Activated CD4-positive, alpha-beta T cell treated with anti-CD3 and anti-CD28 coated beads, Interleukin-2, amount 10 ng/mL, durations not matched to agents 7 days and 5 days (primary cell): Measurements from ENCODE around the gene CDCA7L. TPM values are rescaled to one million over a fixed set of nuclear protein-coding genes. Genes with fewer than 3 reads are reported as not detected.

Experiments
- CTCF ChIA-PET: fragments of 350-600 bp; sonication (Branson Sonifier 250); formaldehyde crosslinking; loops from one replicate; lab custom pipeline; 2021; ENCODE audit warnings: antibody characterized with exemption; lab: Charles Lee
- POLR2A ChIA-PET: fragments of 350-600 bp; sonication (Branson Sonifier 250); formaldehyde crosslinking; loops from one replicate; lab custom pipeline; 2021; ENCODE audit warnings: antibody characterized with exemption; lab: Charles Lee
- DNase-seq: peaks from one replicate; pipeline ENCODE4 v3.0.0-alpha.2; 2020
- H3K27ac Mint-ChIP-seq: one replicate; pipeline ENCODE4 v1.8.0; 2021; ENCODE audit warnings: mild to moderate bottlenecking, moderate library complexity, mixed read lengths
- H3K27me3 Mint-ChIP-seq: one replicate; pipeline ENCODE4 v1.8.0; 2021; ENCODE audit warnings: mixed read lengths
- H3K36me3 Mint-ChIP-seq: one replicate; pipeline ENCODE4 v1.8.0; 2021; ENCODE audit warnings: low read depth, mixed read lengths
- H3K4me1 Mint-ChIP-seq: one replicate; pipeline ENCODE4 v1.8.0; 2021; ENCODE audit warnings: mixed read lengths
- H3K4me3 Mint-ChIP-seq: one replicate; pipeline ENCODE4 v1.8.0; 2021; ENCODE audit warnings: mild to moderate bottlenecking, moderate library complexity, mixed read lengths
- H3K9me3 Mint-ChIP-seq: one replicate; pipeline ENCODE4 v1.8.0; 2021; ENCODE audit warnings: mixed read lengths
- total RNA-seq, 2 experiments: library from RNA; stranded (reverse); gene quantifications; one replicate each; pipeline ENCODE4 v1.2.3, GENCODE V29; 2021

CDCA7L gene
- total RNA-seq, result 10 to 100 TPM; 61.8 to 69.2 TPM

GRCh38 chr7:21945454-21946221 is at the start of gene CDCA7L:
Gene CDCA7L (minus strand): TSS chr7:21945899. CDS start chr7:21945804, 95 bp downstream.
- Mint-ChIP-seq H3K27ac (peak within 1 kb of the TSS; percentile 90), H3K27me3 (peaks cover 13% of the 10 kb centered on the region), H3K36me3 (peaks cover 22% of the 10 kb centered on the region), H3K9me3 (no peaks in the 10 kb centered on the region), H3K4me1 (peaks cover 67% of the 10 kb centered on the region), H3K4me3 (peak within 1 kb of the TSS; percentile 89)
- peak; percentile 71 for DNase-seq
- ChIA-PET CTCF (interaction anchor here (1.1 to 1.3 kb wide), 2 partner anchors 18 to 19 kb away, joined by 4 to 6 read pairs; no protein-coding TSS in a partner anchor), POLR2A (interaction anchor here (0.7 kb wide), 1 partner anchor 229 kb away, joined by 7 read pairs; no protein-coding TSS in a partner anchor)

- no peaks in the 10 kb centered on the region for H3K9me3 Mint-ChIP-seq
- no peak for DNase-seq
- H3K27ac Mint-ChIP-seq, result no peak overlapping the region
- POLR2A ChIA-PET, result no interaction called here
- no peaks in the 10 kb centered on the region for H3K36me3 Mint-ChIP-seq
- CTCF ChIA-PET, result no interaction called here
- no peaks in the 10 kb centered on the region for H3K27me3 Mint-ChIP-seq
- no peaks in the 10 kb centered on the region for H3K4me1 Mint-ChIP-seq
- H3K4me3 Mint-ChIP-seq, result no peak overlapping the region
These were observed 40.4 kb upstream of the CDCA7L start for GRCh38 chr7:21986096-21986495.

GRCh38 chr7:21984042-21984441 is 38.3 kb upstream of the CDCA7L start:
- Mint-ChIP-seq H3K4me1 (no peaks in the 10 kb centered on the region), H3K4me3 (no peak overlapping the region), H3K36me3 (no peaks in the 10 kb centered on the region), H3K27me3 (no peaks in the 10 kb centered on the region), H3K27ac (no peak overlapping the region), H3K9me3 (no peaks in the 10 kb centered on the region)
- no peak for DNase-seq
- POLR2A ChIA-PET, result no interaction called here
- CTCF ChIA-PET, result no interaction called here

- Mint-ChIP-seq H3K27me3 (no peaks in the 10 kb centered on the region), H3K4me3 (no peak overlapping the region), H3K4me1 (no peaks in the 10 kb centered on the region), H3K27ac (no peak overlapping the region), H3K9me3 (no peaks in the 10 kb centered on the region), H3K36me3 (no peaks in the 10 kb centered on the region)
- ChIA-PET POLR2A (no interaction called here), CTCF (no interaction called here)
- DNase-seq, result no peak
These were observed 37.4 kb upstream of the CDCA7L start for GRCh38 chr7:21983056-21983455.

GRCh38 chr7:21981524-21981923 is 35.8 kb upstream of the CDCA7L start:
- CTCF ChIA-PET, result no interaction called here
- POLR2A ChIA-PET, result no interaction called here
- Mint-ChIP-seq H3K36me3 (no peaks in the 10 kb centered on the region), H3K4me1 (no peaks in the 10 kb centered on the region), H3K27me3 (no peaks in the 10 kb centered on the region), H3K9me3 (no peaks in the 10 kb centered on the region), H3K27ac (no peak overlapping the region), H3K4me3 (no peak overlapping the region)
- no peak for DNase-seq

- ChIA-PET CTCF (no interaction called here), POLR2A (no interaction called here)
- DNase-seq, result no peak
- H3K9me3 Mint-ChIP-seq, result no peaks in the 10 kb centered on the region
- H3K36me3 Mint-ChIP-seq, result no peaks in the 10 kb centered on the region
- H3K27ac Mint-ChIP-seq, result no peak overlapping the region
- no peaks in the 10 kb centered on the region for H3K4me1 Mint-ChIP-seq
- no peak overlapping the region for H3K4me3 Mint-ChIP-seq
- no peaks in the 10 kb centered on the region for H3K27me3 Mint-ChIP-seq
These were observed 35.3 kb upstream of the CDCA7L start for GRCh38 chr7:21980926-21981500.

- Mint-ChIP-seq H3K27me3 (peaks cover 12% of the 10 kb centered on the region), H3K27ac (no peak overlapping the region), H3K4me1 (peaks cover 7% of the 10 kb centered on the region), H3K36me3 (no peaks in the 10 kb centered on the region), H3K9me3 (no peaks in the 10 kb centered on the region), H3K4me3 (no peak overlapping the region)
- CTCF ChIA-PET, result no interaction called here
- POLR2A ChIA-PET, result no interaction called here
- no peak for DNase-seq
These were observed 26.7 kb upstream of the CDCA7L start for GRCh38 chr7:21972397-21972784.

- H3K36me3 Mint-ChIP-seq, result no peaks in the 10 kb centered on the region
- CTCF ChIA-PET, result no interaction called here
- H3K27ac Mint-ChIP-seq, result no peak overlapping the region
- no peaks in the 10 kb centered on the region for H3K9me3 Mint-ChIP-seq
- POLR2A ChIA-PET, result no interaction called here
- no peak overlapping the region for H3K4me3 Mint-ChIP-seq
- H3K4me1 Mint-ChIP-seq, result peaks cover 7% of the 10 kb centered on the region
- peaks cover 12% of the 10 kb centered on the region for H3K27me3 Mint-ChIP-seq
- no peak for DNase-seq
These were observed 26.2 kb upstream of the CDCA7L start for GRCh38 chr7:21971780-21972396.

- peaks cover 8% of the 10 kb centered on the region for H3K27me3 Mint-ChIP-seq
- no peak overlapping the region for H3K4me3 Mint-ChIP-seq
- peaks cover 7% of the 10 kb centered on the region for H3K4me1 Mint-ChIP-seq
- DNase-seq, result no peak
- no peaks in the 10 kb centered on the region for H3K9me3 Mint-ChIP-seq
- no peak overlapping the region for H3K27ac Mint-ChIP-seq
- H3K36me3 Mint-ChIP-seq, result no peaks in the 10 kb centered on the region
- ChIA-PET CTCF (interaction anchor here (1.5 kb wide), 1 partner anchor 9 kb away, joined by 4 read pairs; no protein-coding TSS in a partner anchor), POLR2A (no interaction called here)
These were observed 24.1 kb upstream of the CDCA7L start for GRCh38 chr7:21969822-21970221.

- Mint-ChIP-seq H3K36me3 (no peaks in the 10 kb centered on the region), H3K27ac (no peak overlapping the region), H3K27me3 (peaks cover 3% of the 10 kb centered on the region), H3K4me3 (no peak overlapping the region), H3K4me1 (peaks cover 7% of the 10 kb centered on the region), H3K9me3 (no peaks in the 10 kb centered on the region)
- ChIA-PET POLR2A (no interaction called here), CTCF (interaction anchor here (1.3 kb wide), 1 partner anchor 161 kb away, joined by 3 read pairs; no protein-coding TSS in a partner anchor)
- peak; percentile 29 for DNase-seq
These were observed 21.9 kb upstream of the CDCA7L start for GRCh38 chr7:21967598-21968003.

- peaks cover 3% of the 10 kb centered on the region for H3K27me3 Mint-ChIP-seq
- ChIA-PET CTCF (interaction anchor here (1.3 kb wide), 1 partner anchor 162 kb away, joined by 3 read pairs; no protein-coding TSS in a partner anchor), POLR2A (no interaction called here)
These were observed 20.6 kb upstream of the CDCA7L start for GRCh38 chr7:21966271-21966670.

GRCh38 chr7:21965291-21965690 is 19.6 kb upstream of the CDCA7L start:
- Mint-ChIP-seq H3K27ac (no peak overlapping the region), H3K27me3 (peaks cover 3% of the 10 kb centered on the region), H3K36me3 (no peaks in the 10 kb centered on the region), H3K4me3 (no peak overlapping the region), H3K4me1 (peaks cover 7% of the 10 kb centered on the region), H3K9me3 (no peaks in the 10 kb centered on the region)
- no peak for DNase-seq
- CTCF ChIA-PET, result no interaction called here
- POLR2A ChIA-PET, result no interaction called here

More at GRCh38 chr7:21966271-21966670, 20.6 kb upstream of the CDCA7L start:
- H3K4me1 Mint-ChIP-seq, result peaks cover 7% of the 10 kb centered on the region
- H3K36me3 Mint-ChIP-seq, result no peaks in the 10 kb centered on the region
- DNase-seq, result no peak
- no peak overlapping the region for H3K27ac Mint-ChIP-seq
- no peak overlapping the region for H3K4me3 Mint-ChIP-seq
- no peaks in the 10 kb centered on the region for H3K9me3 Mint-ChIP-seq

- Mint-ChIP-seq H3K36me3 (no peaks in the 10 kb centered on the region), H3K4me3 (no peak overlapping the region), H3K27ac (no peak overlapping the region), H3K27me3 (peaks cover 3% of the 10 kb centered on the region), H3K9me3 (no peaks in the 10 kb centered on the region), H3K4me1 (peaks cover 3% of the 10 kb centered on the region)
- POLR2A ChIA-PET, result interaction anchor here (0.6 kb wide), 1 partner anchor 38 kb away, joined by 5 read pairs; no protein-coding TSS in a partner anchor
- CTCF ChIA-PET, result interaction anchor here (0.8 kb wide), 1 partner anchor 11 kb away, joined by 3 read pairs; no protein-coding TSS in a partner anchor
- DNase-seq, result no peak
These were observed 17.0 kb upstream of the CDCA7L start for GRCh38 chr7:21962677-21963076.
